GM08714 (cell line): ENCODE results near the gene PPP1R16B.
"Not testable (repeated sequence)": the region's sequence is repeated elsewhere in the genome, so short reads cannot be mapped to it uniquely, and the experiment has no call there.

ENCODE experiments used
- H3K4me3 ChIP-seq: fragments of 200-500 bp; sonication (Bioruptor generic); 2 replicates; pipeline ENCODE4 v1.5.1; 2014; ENCODE audit warnings: mild to moderate bottlenecking, low read length, inconsistent platforms
- ZNF274 ChIP-seq: IDR thresholded peaks from 2 replicates; pipeline ENCODE4 v1.6.1; 2012; ENCODE audit warnings: mild to moderate bottlenecking, low read depth, low read length

The PPP1R16B gene

DNA sequence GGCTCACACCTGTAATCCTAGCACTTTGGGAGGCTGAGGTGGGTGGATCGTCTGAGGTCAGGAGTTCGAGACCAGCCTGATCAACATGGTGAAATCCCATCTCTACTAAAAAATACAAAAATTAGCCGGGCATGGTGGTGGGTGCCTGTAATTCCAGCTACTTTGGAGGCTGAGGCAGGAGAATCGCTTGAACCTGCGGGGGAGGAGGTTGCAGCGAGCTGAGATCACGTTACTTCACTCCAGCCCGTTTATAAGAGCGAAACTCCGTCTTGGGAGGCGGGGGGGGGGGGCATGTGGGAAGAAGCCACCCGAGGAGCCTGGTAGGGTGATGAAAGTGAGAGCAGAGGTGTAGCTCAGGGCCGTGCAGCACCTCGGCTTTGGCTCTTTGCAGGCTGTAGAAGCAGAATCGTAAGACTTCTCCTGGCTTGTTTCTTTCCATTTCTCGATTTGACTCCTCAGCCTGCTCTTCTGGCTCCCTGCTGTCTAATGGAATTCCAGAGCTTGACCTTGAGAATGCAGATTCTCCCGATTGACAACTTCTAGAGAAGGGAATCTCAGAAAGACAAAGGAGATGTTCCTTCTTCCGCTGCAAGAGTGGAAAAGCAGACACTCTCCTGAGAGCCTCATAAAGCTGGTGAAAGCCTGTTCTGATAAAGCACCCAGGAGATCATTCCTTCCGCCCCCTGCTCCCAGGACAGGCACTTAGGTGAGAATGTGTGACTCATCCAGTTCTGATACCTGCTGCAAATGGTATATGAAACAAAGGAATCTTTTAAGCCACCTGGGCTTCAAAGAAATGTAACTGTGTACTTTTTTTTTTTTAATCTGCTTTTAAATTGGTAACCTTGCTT lies 26.0 kb upstream of the PPP1R16B start:
- no peak for TF ChIP-seq ZNF274
- no peak overlapping the region for H3K4me3 ChIP-seq

DNA sequence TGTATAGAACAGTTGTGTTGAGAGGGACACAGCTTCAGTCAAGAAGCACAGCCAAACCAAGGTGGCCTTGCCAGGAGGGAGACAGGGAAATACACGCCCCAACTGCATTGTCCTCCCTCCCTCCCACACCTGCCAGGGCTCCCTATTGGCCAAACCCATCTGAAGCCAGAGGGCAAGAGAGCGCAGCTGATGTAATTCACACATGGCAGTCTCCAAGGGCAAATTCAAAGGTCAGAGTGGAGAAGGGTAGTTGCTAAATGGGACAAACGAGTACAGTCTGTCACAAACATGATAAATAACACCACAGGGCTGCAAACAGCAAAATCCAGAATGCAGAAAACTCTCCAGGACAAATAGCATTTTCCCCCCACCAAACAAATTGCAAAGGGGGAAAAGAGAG lies 23.2 kb upstream of the PPP1R16B start:
- H3K4me3 ChIP-seq: no peak overlapping the region
- no peak for TF ChIP-seq ZNF274

DNA sequence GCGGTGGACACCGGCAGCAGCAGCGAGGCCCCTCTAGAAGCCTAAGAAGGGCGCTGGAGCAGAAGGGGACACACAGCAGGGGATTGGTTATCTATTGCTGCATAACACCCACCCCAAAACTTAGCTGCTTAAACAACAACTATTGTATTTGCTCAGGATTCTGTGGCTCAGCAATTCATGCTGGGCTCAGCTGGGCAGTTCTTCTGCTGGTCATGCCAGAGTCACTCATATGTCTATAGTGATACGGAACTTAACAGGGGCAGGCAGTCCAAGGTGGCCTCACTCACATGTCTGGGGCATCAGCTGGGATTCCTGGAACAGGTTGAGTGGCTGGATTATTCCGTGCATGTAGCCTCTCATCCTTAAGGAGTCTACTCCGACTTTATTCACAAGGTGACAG lies 17.6 kb upstream of the PPP1R16B start:
- H3K4me3 ChIP-seq: no peak overlapping the region
- no peak for TF ChIP-seq ZNF274

DNA sequence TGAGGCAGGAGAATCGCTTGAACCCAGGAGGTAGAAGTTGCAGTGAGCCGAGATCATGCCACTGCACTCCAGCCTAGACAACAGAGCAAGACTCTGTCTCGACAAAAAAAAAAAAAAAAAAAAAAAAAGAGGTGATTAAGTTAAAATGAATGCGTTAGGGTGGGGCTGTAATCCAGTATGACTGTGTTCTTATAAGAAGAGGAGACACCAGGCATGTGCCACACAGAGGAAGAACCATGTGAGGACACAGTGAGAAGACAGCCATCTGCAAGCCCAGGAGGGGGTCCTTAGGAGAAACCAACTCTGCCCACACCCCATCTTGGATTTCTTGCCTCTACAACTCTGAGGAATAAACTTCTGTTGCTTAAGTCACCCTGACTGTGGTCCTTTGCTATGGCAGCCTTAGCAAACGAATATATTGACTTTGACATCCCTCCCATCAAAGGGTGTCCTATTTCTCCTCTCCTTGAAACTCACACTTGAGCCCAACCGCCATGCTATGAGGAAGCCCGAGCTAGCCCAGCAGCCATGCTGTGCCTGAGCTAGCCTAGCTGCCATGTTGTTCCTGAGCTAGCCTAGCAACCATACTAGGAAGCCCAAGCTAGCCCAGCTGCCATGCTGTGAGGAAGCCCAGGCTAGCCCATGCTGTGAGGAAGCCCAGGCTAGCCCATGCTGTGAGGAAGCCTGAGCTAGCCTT lies 15.8 kb upstream of the PPP1R16B start:
- no peak overlapping the region for H3K4me3 ChIP-seq
- no peak for TF ChIP-seq ZNF274

DNA sequence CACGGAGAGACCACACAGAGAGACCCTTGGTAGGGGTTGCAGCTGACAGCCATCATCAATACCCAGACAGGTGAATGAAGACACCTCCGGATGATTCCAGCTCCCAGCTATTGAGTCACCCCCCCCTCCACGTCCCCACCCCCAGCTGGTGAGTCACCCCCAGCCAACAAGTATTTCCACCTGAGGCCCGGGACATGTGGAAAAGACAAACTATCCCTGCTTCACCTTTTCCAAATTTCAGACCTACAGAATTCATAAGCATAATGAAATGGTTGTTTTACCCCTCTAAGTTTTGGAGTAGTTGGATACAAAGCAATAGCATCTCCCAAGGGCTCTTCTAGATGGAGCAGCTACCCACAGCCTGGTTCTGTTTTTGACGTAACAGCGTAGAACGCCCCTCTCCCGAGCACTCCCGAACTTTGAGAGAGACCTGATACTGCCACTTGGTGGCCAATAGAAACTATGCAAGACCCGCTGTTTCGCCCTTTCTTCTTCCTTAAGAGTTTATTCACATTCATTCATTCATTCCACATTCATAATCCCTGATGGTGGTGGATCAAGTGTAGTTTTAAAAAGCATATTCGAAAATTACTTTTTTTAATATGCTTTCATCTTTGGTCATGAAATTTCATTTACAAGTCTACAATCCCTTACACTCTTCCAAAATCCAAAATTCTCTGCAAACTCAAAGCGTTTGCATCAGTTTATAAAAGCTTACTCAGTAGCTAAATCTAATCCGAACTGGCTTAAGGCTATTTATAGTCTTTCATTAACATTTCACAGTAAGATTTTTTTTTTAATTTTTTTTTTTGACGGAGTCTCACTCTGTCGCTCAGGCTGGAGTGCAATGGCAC lies 15.1 kb upstream of the PPP1R16B start:
- TF ChIP-seq ZNF274: no peak
- H3K4me3 ChIP-seq: no peak overlapping the region

DNA sequence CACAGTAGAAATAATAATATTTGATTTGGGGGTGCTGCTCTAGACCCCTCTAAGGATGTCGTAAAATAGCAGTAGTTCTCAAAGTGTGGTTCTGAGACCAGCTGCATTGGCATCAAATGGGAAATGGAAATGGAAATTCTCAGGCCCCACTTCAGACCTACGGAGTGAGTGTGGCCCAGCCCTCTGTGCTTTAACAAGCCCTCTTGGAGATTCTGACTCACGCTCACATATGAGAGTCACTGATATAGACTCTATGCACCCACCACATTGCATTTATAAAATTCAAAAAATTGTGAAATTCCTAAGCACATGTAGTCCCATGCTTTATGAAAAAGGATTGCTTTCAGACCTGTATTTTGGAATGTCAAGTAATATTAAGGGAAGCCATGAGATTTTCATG lies 14.2 kb upstream of the PPP1R16B start:
- TF ChIP-seq ZNF274: no peak
- H3K4me3 ChIP-seq: no peak overlapping the region

DNA sequence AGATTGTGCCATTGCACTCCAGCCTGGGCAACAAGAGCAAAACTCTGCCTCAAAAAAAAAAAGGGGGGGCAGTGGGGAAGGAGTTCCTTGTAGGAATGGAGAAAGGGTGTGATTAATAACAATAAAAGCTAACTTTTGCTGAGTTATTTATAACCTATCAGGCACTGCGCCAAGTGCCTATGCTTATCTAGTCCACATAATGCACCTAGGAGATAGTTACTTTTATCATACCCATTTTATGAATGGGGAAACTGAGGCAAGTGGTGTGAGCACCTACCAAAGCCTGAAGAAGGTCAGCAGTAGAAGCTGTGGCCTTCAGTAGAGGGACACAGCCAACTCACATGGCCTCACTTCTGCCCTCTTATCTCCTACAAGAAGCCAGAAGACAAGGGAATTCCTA lies 13.6 kb upstream of the PPP1R16B start:
- H3K4me3 ChIP-seq: no peak overlapping the region

DNA sequence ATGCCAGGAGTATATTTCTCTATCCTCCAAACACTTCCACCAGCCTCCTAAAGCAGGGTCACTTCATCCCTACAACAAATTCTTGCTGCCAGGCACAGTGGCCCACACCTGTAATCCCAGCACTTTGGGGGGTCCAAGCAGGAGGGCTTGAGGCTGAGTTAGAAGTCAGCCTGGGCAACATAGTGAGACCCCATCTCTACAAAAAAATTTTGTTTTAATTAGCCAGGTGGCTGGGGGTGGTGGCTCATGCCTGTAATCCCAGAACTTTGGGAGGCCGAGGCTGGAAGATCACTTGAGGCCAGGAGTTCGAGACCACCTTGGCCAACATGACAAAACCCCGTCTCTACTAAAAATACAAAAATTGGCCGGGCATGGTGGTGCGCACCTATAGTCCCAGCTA lies 11.4 kb upstream of the PPP1R16B start:
- not testable (repeated sequence) for H3K4me3 ChIP-seq

More for the DNA sequence above, 13.6 kb upstream of the PPP1R16B start:
- TF ChIP-seq ZNF274: no peak

DNA sequence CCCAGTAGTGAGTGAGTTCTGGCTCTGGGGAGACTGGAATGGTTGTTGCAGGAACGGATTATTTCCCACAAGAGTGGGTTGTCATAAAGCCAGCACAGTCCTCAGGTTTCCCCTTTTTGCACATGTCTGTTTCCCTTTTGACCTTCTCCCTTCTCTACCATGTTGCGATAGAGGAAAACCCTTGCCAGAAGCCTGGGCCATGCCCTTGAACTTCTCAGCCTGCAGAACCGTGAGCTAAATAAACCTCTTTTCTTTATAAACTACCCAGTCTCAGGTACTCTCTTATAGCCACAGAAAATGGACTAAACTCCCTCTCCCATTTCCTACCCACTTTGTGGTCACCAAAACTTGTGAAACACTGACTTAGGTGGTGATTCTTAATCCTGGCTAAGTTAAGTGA lies 7.2 kb upstream of the PPP1R16B start:
- no peak overlapping the region for H3K4me3 ChIP-seq
- TF ChIP-seq ZNF274: no peak

DNA sequence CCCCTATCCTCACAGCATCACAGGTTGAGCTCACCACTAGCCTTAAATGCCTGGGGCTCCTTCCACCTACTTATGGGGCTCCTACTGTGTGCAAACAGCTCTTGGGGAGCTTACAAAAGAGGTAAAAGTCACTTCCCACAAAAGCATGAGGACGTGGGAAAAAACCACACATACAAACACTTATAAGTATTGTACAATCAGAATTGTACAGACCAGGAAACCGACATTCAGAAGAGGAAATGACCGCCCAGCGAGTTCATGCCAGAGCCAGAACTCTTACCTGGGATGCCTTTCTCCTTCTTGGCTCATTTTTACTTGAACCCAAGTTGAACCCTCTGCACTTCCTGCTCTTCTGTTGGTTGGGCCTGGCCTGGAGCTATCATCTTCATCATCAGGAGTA lies 6.3 kb upstream of the PPP1R16B start:
- no peak for TF ChIP-seq ZNF274
- H3K4me3 ChIP-seq: no peak overlapping the region

DNA sequence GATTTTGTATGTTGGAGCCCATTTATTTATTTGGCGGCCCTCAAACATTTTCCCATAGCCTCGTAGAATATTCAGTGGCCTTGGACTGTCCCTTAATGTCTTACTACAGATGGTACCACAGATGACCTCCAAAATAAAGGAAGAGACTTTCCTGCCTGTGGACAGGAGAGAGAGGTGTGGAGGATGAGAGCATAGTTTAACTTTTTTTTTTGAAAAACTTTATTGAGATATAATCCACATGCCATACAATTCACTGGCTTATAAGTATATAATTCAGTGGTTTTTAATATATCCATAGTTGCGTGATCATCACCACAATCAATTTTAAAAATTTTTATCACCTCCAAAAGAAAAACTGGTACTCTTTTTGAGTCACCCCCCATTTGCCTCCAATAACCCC lies 4.6 kb upstream of the PPP1R16B start:
- no peak for TF ChIP-seq ZNF274
- no peak overlapping the region for H3K4me3 ChIP-seq

DNA sequence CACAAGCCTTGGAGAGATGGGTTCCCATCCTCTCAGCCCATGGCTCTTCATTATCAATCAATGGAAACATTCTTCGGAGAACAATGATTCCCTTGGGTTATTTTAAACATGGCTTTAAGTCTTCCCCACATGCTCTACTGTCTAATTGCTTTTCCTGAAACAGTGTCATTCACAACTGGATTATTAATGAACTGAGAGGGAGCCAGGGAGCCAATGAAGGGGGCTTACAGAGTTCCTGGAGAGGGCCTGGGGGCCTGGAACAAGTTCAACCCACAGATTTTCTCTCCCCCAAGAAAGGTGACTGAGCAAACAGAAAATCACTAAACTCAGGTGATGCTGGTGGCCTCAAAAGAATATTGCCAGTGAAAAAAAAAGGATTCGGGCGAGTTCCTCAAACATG lies 1.3 kb upstream of the PPP1R16B start:
- H3K4me3 ChIP-seq: no peak overlapping the region
- TF ChIP-seq ZNF274: no peak

DNA sequence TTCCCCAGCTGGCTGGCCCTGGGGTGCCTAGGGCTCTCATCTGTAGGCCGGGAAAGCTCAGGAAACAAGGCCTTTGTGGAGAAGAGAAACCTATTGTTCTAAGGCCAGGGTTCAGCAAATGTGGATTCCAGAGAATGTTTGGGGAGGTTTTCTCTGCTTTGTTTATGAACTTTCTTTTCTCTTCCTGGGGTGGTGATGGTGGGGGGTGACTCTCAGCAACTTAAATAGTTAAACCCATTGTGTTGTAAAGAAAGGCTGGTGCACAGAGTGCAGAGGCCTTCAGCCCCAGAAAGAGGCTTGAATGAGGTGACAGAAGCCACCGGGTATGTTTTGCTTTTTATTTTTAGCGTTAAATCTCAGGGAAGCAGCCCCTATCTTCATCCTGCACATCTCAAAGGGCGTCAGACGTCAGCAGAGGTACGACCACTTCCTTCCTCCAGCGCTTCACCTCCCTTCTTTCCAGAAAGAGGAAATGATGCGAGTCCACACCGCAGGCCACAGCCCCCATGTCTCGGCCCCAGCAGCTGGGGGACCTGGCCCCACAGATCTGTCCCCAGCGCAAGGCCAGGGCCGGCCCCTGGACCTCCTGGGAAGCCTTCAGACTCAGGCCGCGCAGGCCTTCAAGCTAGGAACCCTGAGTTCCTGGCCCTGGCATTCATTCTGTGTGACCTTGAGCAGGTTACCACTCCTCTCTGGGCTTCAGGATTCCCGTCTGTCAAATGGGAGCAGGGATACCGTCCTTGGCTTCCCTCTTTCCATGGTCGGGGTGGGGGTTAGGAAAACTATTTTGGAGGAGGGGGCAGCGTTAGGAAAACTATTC lies 605 bp upstream of the PPP1R16B start:
- H3K4me3 ChIP-seq: peak overlapping the region; percentile 81; the same call in 1 of the 2 replicates
- no peak for TF ChIP-seq ZNF274
